ENCODE data around the gene RGCC.
"Not testable (repeated sequence)": the region's sequence is repeated elsewhere in the genome, so short reads cannot be mapped to it uniquely, and the experiment has no call there.

RGCC gene

DNA sequence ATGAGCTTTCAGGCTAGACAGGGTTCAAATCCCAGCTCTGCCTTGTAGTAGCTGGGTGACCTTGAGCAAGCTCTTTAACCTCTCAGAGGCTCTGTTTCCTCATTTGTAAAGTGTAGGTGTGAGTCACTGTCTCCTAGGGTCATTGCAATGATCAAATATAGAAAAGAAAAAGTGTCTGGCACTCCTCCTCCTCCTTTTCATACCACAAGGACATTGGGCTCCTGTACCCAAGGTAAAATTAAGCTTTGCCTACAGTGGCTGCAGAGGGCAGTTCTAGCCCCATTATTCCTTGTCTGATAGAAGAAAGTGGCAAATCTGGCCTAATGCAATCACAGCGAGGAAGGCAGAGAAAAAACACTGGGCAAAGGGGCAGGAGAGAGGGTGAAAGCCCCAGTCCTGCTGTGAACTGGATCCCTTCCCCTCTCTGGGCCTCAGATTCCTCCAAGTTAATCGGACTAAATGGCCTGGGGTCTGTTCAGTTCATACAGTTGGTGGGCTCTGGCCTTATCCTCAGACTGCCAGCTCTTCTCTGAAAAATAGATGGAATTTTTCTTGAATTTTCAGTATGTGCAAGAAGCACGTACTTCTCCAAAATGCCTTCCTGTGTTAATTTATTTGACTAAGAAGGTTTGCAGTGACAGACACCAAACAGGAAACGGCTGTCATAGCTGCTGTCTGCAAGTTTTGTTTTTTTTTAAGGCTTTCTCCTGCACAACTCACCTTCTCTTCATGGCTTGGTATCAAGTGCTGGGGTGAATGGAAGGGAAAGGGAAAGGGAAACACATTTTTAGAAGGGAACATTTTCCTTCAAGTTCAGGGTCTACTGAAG is 35.3 kb downstream of the RGCC start:
- peak; percentile 82 for DNase-seq

GRCh38 chr13:41494202-41494601 is 36.9 kb downstream of the RGCC start:
- no peak for DNase-seq

- DNase-seq: no peak
These were observed 37.7 kb downstream of the RGCC start for GRCh38 chr13:41495044-41495443.

GRCh38 chr13:41496420-41497234 is 39.3 kb downstream of the RGCC start:
- no peak for DNase-seq

DNA sequence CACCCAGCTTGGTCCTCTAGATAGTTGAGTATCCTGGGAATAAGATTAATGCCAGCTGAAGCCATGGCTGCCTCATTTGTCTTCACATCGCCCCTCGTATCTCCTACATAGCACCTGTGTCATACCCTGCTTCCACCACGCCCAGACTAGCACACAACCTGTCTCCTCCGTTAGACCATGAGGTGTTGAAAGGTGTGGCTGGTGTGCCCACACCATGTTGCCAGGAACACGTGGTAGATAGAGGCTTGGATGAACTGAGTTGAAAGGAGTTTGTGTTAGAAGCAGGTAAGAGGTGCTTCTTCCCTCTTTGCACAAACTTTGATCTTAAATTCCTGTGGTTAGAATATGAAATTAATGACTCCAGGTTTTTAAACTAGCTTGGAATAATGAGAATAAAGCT is 40.1 kb downstream of the RGCC start:
- DNase-seq: no peak

DNA sequence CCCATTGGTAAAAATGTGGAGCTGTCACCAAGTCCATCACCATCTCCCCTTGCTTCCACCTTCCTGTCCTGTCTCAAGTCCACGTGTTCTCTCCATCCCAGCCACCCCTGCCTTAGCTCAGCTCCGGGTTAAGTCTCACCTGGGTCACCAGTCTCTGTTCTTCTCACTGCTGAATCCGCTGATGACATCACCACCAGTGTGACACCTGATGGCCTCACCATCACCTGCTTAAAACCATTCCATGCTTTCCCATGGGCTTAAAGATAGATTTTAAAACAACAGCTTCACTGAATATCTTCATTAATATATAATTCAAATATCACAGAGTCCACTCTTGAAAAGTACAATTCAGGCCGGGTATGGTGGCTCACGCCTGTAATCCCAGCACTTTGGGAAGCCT is 42.1 kb downstream of the RGCC start:
- DNase-seq: no peak

GRCh38 chr13:41500511-41500910 is 43.2 kb downstream of the RGCC start:
- DNase-seq: peak; percentile 46

GRCh38 chr13:41501281-41501680 is 43.9 kb downstream of the RGCC start:
- no peak for DNase-seq

DNA sequence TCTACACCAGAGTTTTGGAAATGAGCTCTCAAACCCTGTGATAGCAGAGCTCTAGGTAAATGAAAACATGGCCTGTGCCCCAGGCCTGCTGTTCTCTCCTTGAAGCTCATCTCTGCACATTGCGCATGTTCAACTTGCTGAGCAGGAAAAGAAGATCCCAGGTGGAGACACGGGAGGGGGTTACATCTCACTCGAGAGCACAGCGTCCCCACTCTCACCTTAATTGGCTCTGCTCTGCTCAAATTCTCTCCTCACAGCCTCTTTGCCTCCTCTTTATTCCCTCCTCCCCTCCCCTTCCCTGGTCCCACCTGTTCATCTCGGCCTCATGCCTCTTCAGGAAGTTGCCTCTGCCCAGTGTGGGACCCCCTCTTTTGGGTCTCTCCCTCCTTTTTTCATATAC is 44.7 kb downstream of the RGCC start:
- no peak for DNase-seq

DNA sequence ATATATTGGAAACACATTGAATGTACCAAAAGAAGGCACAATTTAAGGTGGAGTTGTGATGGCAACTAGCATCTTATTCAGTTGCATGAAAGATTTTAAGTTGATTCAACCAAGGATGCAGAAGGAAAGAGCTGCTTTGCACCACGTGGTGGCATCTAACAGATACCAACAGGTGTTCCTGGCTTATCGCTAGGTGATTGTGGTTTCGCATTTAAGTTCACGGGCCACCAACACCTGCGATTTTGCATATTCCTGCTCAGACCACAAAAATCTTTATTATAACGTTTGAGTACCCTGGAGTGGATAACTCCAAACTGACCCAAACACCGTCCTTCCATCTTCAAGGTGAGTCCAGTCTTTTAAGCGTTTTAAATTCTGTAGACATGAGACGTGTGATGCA is 45.3 kb downstream of the RGCC start:
- peak; percentile 39 for DNase-seq

DNA sequence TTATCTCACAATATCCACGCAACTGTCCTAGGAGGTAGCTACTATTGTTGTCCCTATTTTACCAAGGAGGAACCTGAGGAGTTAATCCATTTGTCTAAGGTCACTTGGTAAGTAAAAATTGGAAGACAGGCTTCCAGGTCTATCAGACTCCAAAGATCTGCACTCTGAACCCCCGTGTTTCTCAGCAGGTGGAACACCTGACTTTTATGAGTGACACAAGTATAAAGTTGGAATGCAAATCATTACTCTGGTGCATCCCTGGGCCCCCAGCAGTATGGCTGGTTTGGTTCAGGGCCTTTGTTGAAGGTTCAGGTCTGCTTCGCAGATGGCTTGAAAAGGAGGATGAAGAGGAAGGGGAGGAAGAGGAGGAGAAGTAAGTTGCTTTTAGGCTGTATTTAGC is 46.0 kb downstream of the RGCC start:
- no peak for DNase-seq

DNA sequence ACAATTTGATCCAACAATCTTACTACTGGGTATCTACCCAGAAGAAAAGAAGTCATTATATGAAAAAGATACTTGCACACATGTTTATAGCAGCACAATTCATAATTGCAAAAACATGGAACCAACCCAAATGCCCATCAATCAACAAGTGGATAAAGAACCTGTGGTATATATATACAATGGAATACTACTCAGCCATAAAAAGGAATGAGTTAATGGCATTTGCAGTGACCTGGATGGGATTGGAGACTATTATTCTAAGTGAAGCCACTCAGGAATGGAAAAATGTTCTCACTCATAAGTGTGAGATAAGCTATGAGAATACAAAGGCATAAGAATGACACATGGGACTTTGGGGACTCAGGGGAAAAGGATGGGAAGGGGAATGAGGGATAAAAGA is 47.3 kb downstream of the RGCC start:
- not testable (repeated sequence) for DNase-seq

- no peak for DNase-seq
These were observed 48.0 kb downstream of the RGCC start for GRCh38 chr13:41505209-41505835.

DNA sequence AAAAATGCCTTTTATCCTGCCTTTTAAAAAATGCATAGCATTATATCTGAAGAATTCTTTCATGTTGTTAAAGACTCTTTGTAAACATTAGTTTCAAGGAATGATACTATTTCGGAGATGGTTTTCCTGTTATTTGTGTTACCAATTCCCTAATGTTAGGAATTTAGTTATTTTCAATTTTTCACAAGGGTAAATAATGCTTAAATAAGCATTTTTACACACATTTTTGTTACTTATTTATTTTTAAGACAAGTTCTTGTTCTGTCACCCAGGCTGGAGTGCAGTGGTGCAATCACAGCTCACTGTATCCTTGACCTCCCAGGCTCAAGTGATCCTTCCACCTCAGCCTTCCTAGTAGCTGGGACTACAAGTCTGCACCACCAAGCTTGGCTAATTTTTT is 49.0 kb downstream of the RGCC start:
- DNase-seq: no peak

- DNase-seq: no peak
These were observed 52.6 kb downstream of the RGCC start for GRCh38 chr13:41509971-41510370.

DNA sequence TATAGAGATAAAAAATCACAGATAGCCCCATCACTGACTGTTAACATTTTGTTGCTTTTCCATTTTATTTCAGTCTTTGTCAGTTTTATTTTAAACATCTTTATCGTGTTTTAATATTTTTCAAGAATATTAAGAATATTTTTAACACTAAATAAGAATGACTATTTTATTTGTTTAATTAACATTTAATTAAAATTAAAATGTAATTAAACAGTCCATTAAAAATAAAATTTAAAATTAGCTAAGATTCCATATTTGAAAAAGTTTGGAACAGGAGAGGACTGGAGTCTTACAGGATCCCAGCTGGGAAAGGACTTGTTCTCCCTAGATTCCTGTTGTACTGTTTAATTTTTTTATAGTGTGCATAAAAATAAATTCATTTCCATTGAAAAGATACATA is 54.5 kb downstream of the RGCC start:
- DNase-seq: no peak

DNA sequence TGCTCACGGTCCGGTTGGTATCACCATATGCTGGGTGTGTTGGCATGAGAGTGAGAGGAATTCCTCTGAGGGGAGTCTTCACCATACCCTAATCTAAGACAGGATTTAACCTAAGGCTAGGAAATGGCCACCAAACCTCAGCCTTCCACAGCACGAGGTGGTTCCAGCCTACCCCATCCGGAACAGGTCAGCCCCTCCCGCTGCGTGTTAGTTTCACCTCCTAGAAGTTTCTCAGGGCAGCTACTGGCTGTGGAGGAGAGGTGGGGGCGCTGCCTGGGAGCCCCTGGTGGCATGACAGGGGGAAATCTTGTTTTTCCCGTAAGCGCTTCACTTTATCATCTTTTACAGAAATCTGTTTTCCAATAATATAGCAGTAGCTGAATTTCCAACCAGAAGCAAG is 55.1 kb downstream of the RGCC start:
- no peak for DNase-seq

- DNase-seq: no peak
These were observed 56.2 kb downstream of the RGCC start for GRCh38 chr13:41513600-41513999.

- DNase-seq: no peak
These were observed 57.6 kb downstream of the RGCC start for GRCh38 chr13:41514853-41515395.

DNA sequence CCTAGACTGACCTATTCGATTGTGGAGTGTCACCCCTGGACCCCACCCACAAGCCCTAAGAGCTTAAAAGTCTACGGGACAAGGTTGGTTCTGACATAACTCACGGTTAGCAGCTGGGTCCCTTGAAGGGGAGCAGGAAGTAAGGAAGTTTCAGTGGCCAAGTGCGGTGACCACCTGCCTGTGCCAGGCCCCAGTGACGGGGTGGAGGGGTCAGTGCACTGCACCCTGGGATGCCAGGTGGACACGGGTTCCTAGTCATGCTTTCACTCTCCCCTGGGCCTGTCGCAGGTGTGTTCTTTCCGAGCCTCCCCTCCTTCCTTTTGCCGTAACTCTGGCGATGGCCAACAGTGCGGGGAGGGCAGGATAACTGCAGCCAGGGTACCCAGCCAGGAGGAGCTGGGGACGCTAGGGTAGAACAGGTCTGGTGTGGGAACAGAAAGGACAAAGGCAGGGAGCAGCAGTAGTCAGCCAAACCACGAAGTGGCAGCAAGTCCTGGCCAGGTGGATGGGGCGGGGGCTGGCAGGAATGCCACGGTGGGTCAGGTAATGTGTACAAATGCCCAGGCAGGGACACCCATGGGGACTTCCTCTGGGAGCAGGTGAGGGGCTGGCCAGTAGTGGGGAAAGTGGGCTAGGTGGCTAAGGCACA is 58.3 kb downstream of the RGCC start:
- DNase-seq: no peak

DNA sequence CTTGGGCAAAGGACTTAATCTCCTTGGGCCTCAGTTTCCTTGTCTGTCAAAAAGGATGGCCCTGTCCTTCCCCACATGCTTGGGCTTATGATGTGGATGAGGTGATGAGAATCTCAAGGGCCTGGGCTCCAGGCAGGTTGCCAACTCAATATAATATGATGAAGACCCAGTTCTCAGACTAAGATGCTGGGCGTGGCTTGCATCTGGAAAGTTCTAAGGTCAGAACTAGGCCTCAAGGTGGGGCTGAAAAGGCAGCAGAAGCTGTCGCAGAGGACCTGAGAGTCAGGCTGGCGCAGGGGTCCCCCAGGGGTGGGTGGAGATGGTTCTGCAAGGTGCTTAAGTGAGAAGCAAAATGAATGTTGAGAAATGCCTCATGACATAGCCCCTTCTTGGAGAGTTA is 58.8 kb downstream of the RGCC start:
- DNase-seq: no peak

- DNase-seq: no peak
These were observed 59.4 kb downstream of the RGCC start for GRCh38 chr13:41516760-41517159.

Measured in CD4-positive, alpha-beta T cell treated with Interleukin-4 for 4 hours (primary cell).